ENCODE measurements around the gene TGFA.

The TGFA gene

GRCh38 chr2:70552501-70553333, 909 bp downstream of the TGFA start:
- no peak for DNase-seq (ENCODE audit: low read depth)

GRCh38 chr2:70551167-70551566, 2.5 kb downstream of the TGFA start:
- DNase-seq (ENCODE audit: low read depth), result no peak

DNA sequence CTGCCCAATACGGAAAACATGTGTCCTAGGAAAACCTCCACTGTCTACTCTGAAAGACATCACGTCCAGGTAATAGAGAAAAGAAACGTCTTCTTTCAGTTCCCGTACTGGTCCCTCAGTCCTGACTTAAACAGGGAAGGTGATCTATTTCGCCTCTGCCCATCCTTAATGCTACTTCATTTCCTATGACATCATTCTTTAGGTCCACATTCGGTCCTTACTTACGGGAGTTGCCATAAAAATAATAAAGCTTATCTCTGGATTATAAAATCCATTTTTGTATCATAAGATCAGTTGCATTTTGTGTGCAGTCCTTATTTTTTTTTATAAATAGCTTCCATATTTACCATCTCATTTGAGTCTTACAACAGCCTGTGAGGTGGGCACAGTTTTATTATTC, 3.7 kb downstream of the TGFA start:
- no peak for DNase-seq (ENCODE audit: low read depth)

DNA sequence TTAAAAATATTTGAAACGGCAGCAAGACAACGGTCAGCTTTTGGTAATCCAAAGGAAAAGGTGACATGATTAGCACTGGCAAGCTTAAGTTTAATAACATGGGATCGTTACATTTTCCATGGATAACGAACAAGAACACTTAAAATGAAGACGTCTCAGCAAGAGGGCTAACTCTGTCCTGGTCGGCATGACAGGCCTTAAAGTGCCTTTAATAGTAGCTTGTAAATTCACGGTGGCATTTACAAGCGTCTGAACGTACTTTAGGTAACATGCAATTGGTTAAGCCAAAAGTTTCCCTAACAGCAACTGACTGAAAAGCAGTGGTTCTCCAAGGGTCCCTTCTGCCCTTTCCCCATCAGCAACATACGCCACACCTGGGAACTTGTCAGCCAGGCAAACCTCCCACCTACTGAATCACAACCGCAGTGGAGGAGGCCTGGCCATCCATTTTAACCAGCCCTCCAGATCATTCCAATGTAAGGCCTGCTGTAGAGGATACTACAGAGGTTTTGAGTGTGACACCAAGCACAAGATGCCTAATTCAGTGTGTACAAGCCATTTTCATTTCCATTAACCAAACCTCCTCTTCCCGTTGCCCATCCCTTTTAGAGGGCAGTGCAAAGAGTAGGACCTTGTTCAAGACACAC, 4.4 kb downstream of the TGFA start:
- DNase-seq (ENCODE audit: low read depth), result no peak

- DNase-seq (ENCODE audit: low read depth), result no peak
Measured at GRCh38 chr2:70548233-70548632, 5.4 kb downstream of the TGFA start.

GRCh38 chr2:70546885-70547284, 6.7 kb downstream of the TGFA start:
- DNase-seq (ENCODE audit: low read depth), result no peak

- no peak for DNase-seq (ENCODE audit: low read depth)
Measured at GRCh38 chr2:70546376-70546775, 7.2 kb downstream of the TGFA start.

DNA sequence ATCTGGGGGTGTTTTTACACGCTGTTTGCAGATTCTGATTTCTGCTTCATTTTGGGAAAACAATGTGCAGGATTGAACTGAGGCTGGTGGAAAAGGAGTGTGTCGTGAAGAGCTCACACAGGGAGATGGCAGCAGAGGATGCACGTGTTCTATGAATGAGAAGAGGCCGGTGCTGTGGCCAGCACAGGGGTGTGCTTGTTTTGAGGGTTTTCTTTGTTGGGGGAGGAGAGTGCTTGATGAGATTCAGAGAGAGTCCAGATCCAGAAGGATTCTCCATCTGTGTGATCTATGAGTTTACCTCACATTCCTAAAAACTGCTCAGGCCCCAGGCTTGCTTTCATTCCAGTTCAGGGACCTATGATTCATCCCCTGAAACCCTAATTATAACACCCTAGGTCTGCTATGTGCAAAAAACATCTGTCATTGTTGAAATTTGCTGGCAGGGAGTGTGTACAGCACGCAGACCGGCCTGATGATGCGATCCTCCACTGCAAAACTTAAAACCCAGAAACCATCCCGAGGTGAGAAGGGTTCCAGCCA, 12.1 kb downstream of the TGFA start:
- DNase-seq (ENCODE audit: low read depth), result no peak

GRCh38 chr2:70537840-70538239, 15.8 kb downstream of the TGFA start:
- DNase-seq (ENCODE audit: low read depth), result no peak

GRCh38 chr2:70536517-70537055, 17.0 kb downstream of the TGFA start:
- no peak for DNase-seq (ENCODE audit: low read depth)

DNA sequence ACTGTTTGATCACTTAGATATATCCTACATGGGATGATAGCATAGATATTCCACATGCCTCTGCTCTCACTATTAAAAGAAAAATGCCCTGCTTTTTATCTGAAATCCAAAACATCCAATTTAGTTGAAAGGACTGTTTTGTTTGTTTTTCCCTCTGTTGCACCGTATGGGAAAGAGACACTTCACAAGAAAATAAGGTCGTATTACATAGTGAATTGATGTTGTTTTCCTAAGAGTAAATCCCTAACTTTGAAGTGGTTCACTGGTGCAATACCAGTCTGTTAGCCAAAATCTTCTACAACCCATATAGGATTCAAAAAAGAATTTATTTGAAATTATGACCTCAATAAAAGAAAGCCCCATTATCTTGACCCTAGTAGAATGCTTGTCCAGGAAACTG, 18.1 kb downstream of the TGFA start:
- no peak for DNase-seq (ENCODE audit: low read depth)

- DNase-seq (ENCODE audit: low read depth), result no peak
Measured at GRCh38 chr2:70534183-70534836, 19.3 kb downstream of the TGFA start.

DNA sequence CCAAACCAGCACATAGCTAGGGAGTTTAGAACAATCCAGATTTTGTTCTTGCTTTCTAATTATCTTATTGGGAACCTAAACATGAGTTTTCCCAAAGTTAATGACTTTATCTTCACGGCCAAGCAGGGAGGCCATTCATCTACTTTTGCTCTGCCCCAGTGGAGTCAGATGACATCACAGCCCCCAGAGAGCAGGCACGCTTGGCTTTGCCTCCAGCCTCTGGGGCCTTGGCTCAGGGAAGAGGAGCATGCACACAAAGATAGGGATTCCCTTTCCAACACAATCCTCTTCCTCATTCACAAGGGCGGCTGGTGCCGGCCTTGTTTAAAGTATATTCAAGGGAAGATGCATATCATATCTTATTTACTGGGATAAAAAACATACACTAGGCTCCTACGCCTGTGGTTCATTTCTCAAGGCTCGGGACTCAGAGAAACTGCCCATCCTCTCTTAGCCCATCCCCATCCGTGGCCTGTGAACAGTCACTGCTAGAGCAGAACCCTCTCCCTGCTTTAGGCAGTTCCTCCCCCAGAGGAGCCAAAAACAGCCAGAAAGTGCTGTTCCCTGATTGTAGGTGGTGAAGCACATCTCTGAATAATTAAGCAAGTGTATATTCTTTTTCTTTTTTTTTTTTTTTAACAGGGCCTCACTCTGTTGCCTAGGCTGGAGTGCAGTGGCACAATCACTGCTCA, 21.2 kb downstream of the TGFA start:
- no peak for DNase-seq (ENCODE audit: low read depth)

DNA sequence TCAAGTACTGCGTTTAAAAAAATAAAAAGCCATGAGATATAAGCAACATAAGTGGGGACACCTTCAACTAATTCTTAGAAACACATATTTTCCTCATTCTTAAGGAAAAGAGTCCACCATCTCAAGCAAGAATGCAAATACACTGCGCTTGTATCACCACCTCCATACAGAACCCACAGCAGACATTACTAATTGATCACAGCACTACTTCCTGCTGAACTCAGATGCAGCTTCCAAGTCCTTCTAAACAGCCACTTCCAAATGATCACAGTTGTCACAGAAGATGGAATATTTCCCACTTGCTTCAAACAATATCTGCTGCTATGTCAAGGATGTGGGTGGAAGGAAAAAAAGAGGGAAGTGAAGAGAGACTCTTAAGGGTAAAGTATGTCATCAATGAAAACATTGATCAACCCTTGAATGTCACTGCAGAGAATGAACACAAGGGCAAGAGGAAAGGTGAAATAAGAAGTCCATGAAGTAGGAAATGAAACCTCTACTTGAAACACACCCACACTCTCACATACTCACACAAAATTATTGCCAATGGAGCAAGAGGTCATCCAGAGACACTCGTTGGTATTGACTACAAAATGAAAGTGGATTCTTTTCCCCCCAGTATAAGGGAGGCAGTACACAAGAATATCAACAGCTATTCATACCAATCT, 22.1 kb downstream of the TGFA start:
- DNase-seq (ENCODE audit: low read depth), result no peak

GRCh38 chr2:70529610-70530009, 24.0 kb downstream of the TGFA start:
- no peak for DNase-seq (ENCODE audit: low read depth)

- no peak for DNase-seq (ENCODE audit: low read depth)
Measured at GRCh38 chr2:70528929-70529328, 24.7 kb downstream of the TGFA start.

- DNase-seq (ENCODE audit: low read depth), result no peak
Measured at GRCh38 chr2:70528276-70528675, 25.4 kb downstream of the TGFA start.

DNA sequence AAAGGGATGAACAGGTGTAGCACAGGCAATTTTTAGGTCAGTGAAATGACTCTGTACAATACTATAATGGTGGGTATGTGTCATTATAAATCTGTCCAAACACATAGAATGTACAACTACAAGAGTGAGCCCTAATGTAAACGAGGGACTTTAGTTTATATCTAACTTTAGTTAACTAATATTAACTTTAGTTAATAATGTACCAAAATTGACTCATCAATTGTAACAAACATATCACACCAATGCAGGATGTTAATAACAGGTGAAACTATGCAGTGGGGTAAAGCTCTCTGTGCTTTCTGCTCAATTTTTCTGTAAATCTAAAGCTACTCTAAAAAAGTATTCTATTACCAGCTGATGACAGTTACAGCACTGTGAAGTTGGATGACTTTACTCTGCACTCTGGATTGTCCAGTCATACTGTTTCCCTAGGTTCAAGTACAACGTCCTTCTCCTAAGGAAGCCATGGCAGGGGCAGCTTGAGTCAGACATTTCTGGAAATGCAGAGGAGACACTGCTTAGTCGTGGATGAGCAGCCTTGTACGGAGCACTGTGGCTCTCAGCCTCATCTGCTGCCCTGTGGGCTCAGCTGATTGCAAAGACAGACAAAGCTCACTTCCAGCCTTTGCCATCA, 26.1 kb downstream of the TGFA start:
- no peak for DNase-seq (ENCODE audit: low read depth)

DNA sequence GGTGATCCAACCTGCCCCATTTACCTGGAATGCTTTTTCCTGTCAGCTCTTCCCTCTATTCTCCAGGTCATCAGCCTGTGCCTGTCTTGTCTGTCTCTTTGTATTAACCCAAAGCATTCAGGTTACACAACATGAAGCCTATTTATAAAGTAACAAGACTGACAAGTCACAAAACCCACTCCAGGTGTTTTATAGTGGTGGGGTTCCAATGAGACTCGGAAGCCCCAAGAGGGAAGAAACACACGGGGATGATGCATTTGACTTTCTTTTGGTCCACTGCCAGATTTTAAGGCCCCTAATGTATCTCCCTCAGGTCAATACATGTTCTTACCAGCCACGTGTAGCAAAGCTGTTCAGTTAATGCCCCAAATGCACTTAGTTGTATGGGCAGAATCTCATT, 27.5 kb downstream of the TGFA start:
- DNase-seq (ENCODE audit: low read depth), result no peak

- DNase-seq (ENCODE audit: low read depth), result no peak
Measured at GRCh38 chr2:70525032-70525431, 28.6 kb downstream of the TGFA start.

All from iris pigment epithelial cell (primary cell).